ENCODE results near the gene ZNF91.
"Not testable (repeated sequence)": the region's sequence is repeated elsewhere in the genome, so short reads cannot be mapped to it uniquely, and the experiment has no call there.

ZNF91 gene

GRCh38 chr19:23399443-23399842 lies 4.2 kb upstream of the ZNF91 start:
- Histone ChIP-seq H3K4me1 (ENCODE audit: control extremely low read depth in 1 of 4, control insufficient read depth in 4 of 4, insufficient read depth in 4 of 4, low read length in 3 of 4) (peaks cover 0 to 11% (median 1%) of the 10 kb centered on the region in 4 experiments), H3K27ac (ENCODE audit: insufficient read depth in 1 of 2, low read depth in 1 of 2, low read length in 2 of 2, poor library complexity in 1 of 2, severe bottlenecking in 2 of 2) (no peak overlapping the region), H3K4me3 (ENCODE audit: control insufficient read depth in 1 of 7, extremely low read depth in 1 of 7, insufficient read depth in 4 of 7, low read depth in 2 of 7, low read length in 6 of 7) (no peak overlapping the region), H3K9me3 (ENCODE audit: control extremely low read depth in 1 of 5, control insufficient read depth in 4 of 5, insufficient read depth in 2 of 5, low read depth in 1 of 5, low read length in 4 of 5) (peaks cover 0 to 4% (median 0%) of the 10 kb centered on the region in 5 experiments), H3K27me3 (replicated peaks in 2 of 5; ENCODE audit: control insufficient read depth in 4 of 5, insufficient read depth in 5 of 5, low read length in 4 of 5) (no peaks in the 10 kb centered on the region), H3K36me3 (ENCODE audit: control insufficient read depth in 4 of 4, insufficient read depth in 4 of 4, low read length in 3 of 4) (no peaks in the 10 kb centered on the region)
- ChIA-PET POLR2A (no interaction called here), CTCF (no interaction called here)
- 97% methylated on average over 3 of the region's 3 CpGs for WGBS (ENCODE audit: insufficient coverage)
- DNase-seq = no peak

DNA sequence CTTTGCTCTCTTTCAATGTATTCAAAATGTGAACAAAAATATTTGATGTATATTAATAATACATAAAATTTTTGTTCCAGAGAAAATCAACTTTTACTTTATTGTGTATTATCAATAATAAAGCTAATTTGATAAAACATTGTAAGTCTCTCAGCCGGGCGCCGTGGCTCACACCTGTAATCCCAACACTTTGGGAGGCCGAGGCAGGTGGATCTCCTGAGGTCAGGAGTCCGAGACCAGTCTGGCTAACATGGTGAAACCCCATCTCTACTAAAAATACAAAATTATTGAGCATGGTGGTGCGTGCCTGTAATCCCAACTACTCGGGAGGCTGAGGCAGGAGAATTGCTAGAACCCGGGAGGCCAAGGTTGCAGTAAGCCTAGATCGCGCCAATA lies 449 bp upstream of the ZNF91 start:
- Histone ChIP-seq H3K36me3 (ENCODE audit: control insufficient read depth in 4 of 4, insufficient read depth in 4 of 4, low read length in 3 of 4) (peaks cover 3 to 18% (median 12%) of the 10 kb centered on the region in 4 experiments), H3K27ac (ENCODE audit: insufficient read depth in 1 of 2, low read depth in 1 of 2, low read length in 2 of 2, poor library complexity in 1 of 2, severe bottlenecking in 2 of 2) (peak overlapping the region in 1 of 2 experiments; percentile 99), H3K9me3 (ENCODE audit: control extremely low read depth in 1 of 5, control insufficient read depth in 4 of 5, insufficient read depth in 2 of 5, low read depth in 1 of 5, low read length in 4 of 5) (peaks cover 1 to 18% (median 7%) of the 10 kb centered on the region in 5 experiments), H3K4me3 (ENCODE audit: control insufficient read depth in 1 of 7, extremely low read depth in 1 of 7, insufficient read depth in 4 of 7, low read depth in 2 of 7, low read length in 6 of 7) (peak overlapping the region in 5 of 7 experiments; percentile 82 to 98 (median 96)), H3K4me1 (ENCODE audit: control extremely low read depth in 1 of 4, control insufficient read depth in 4 of 4, insufficient read depth in 4 of 4, low read length in 3 of 4) (peaks cover 0 to 17% (median 4%) of the 10 kb centered on the region in 4 experiments)
- POLR2A ChIA-PET = interaction anchor here (0.7 to 1.4 kb wide), 2 partner anchors 291 to 761 kb away, joined by 3 read pairs; partner anchors contain the start of genes ZNF492 and ZNF675
- CTCF ChIA-PET = interaction anchor here (0.5 to 1.0 kb wide), 2 partner anchors 16 to 762 kb away, joined by 3 read pairs; no protein-coding TSS in a partner anchor
- not testable (repeated sequence) for DNase-seq; H3K27me3 ChIP-seq (replicated peaks in 2 of 5; ENCODE audit: control insufficient read depth in 4 of 5, insufficient read depth in 5 of 5, low read length in 4 of 5)
- WGBS (ENCODE audit: insufficient coverage) = 83% methylated on average over 1 of the region's 10 CpGs

- peaks cover 1 to 27% (median 17%) of the 10 kb centered on the region in 5 experiments for H3K9me3 ChIP-seq (ENCODE audit: control extremely low read depth in 1 of 5, control insufficient read depth in 4 of 5, insufficient read depth in 2 of 5, low read depth in 1 of 5, low read length in 4 of 5)
These were observed 760 bp downstream of the ZNF91 start for GRCh38 chr19:23394511-23394910.

DNA sequence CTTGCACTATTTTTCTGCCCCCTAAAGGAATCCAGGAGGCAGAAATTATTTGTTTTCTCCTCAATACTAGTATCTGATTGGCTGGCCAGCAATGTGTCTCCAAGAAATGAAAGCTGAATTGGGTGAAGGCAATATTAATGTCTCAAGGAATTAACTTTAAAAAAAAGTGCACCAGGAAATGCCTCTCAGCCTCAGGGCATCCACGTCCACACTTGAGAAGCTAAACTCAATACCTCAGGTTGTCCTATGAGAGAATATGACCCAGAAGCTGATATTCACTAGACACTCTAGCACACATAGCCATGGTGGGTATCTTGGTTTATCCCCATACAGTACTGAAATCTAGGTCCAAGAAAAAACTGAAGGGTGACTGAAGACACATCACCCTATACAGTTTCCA lies 2.1 kb downstream of the ZNF91 start:
- peak overlapping the region in 1 of 7 experiments; percentile 87 for H3K4me3 ChIP-seq (ENCODE audit: control insufficient read depth in 1 of 7, extremely low read depth in 1 of 7, insufficient read depth in 4 of 7, low read depth in 2 of 7, low read length in 6 of 7)
- peaks cover 1 to 40% (median 31%) of the 10 kb centered on the region in 5 experiments for H3K9me3 ChIP-seq (ENCODE audit: control extremely low read depth in 1 of 5, control insufficient read depth in 4 of 5, insufficient read depth in 2 of 5, low read depth in 1 of 5, low read length in 4 of 5)
- WGBS (ENCODE audit: insufficient coverage) = 88% methylated on average over 1 of the region's 1 CpG
- ChIA-PET CTCF (no interaction called here), POLR2A (no interaction called here)
- H3K36me3 ChIP-seq (ENCODE audit: control insufficient read depth in 4 of 4, insufficient read depth in 4 of 4, low read length in 3 of 4) = peaks cover 7 to 42% (median 30%) of the 10 kb centered on the region in 4 experiments
- H3K27ac ChIP-seq (ENCODE audit: insufficient read depth in 1 of 2, low read depth in 1 of 2, low read length in 2 of 2, poor library complexity in 1 of 2, severe bottlenecking in 2 of 2) = no peak overlapping the region
- H3K4me1 ChIP-seq (ENCODE audit: control extremely low read depth in 1 of 4, control insufficient read depth in 4 of 4, insufficient read depth in 4 of 4, low read length in 3 of 4) = peaks cover 0 to 17% (median 4%) of the 10 kb centered on the region in 4 experiments
- no peak for DNase-seq
- H3K27me3 ChIP-seq (replicated peaks in 2 of 5; ENCODE audit: control insufficient read depth in 4 of 5, insufficient read depth in 5 of 5, low read length in 4 of 5) = no peaks in the 10 kb centered on the region

More at GRCh38 chr19:23394511-23394910, 760 bp downstream of the ZNF91 start:
- no peaks in the 10 kb centered on the region for H3K27me3 ChIP-seq (replicated peaks in 2 of 5; ENCODE audit: control insufficient read depth in 4 of 5, insufficient read depth in 5 of 5, low read length in 4 of 5)
- H3K4me1 ChIP-seq (ENCODE audit: control extremely low read depth in 1 of 4, control insufficient read depth in 4 of 4, insufficient read depth in 4 of 4, low read length in 3 of 4) = peaks cover 0 to 17% (median 4%) of the 10 kb centered on the region in 4 experiments
- H3K36me3 ChIP-seq (ENCODE audit: control insufficient read depth in 4 of 4, insufficient read depth in 4 of 4, low read length in 3 of 4) = peaks cover 3 to 28% (median 18%) of the 10 kb centered on the region in 4 experiments
- H3K27ac ChIP-seq (ENCODE audit: insufficient read depth in 1 of 2, low read depth in 1 of 2, low read length in 2 of 2, poor library complexity in 1 of 2, severe bottlenecking in 2 of 2) = peak overlapping the region; percentile 97 to 99
- CTCF ChIA-PET = interaction anchor here (1.5 kb wide), 1 partner anchor 144 kb away, joined by 3 read pairs; the partner anchor contains the start of gene ZNF724
- POLR2A ChIA-PET = interaction anchor here (0.6 to 1.4 kb wide), 3 partner anchors 292 to 1340 kb away, joined by 3 to 4 read pairs (median 3); partner anchors contain the start of genes ZNF675 and ZNF681
- 2% methylated on average over 9 of the region's 11 CpGs for WGBS (ENCODE audit: insufficient coverage)
- peak; percentile 25 to 81 (median 60) for DNase-seq
- peak overlapping the region; percentile 79 to 98 (median 96) for H3K4me3 ChIP-seq (ENCODE audit: control insufficient read depth in 1 of 7, extremely low read depth in 1 of 7, insufficient read depth in 4 of 7, low read depth in 2 of 7, low read length in 6 of 7)

DNA sequence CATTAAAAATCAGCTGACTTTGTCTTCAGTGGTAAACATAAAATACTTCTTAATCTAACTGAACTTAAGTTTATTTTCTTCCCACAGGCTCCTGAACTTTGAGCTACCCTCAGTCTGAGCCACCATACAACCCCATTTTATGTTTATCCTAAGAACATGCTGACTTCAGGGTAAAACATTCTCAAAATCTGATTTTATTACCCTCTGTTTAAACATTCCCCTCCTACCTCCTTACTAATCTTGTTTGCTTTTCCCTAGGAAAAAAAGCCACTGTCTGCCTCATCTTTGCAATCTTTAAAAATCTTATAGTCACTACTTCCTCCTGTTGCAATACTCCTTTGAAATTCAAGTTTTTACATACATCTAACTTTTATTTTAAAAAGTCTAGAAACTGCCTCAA lies 4.0 kb downstream of the ZNF91 start:
- H3K36me3 ChIP-seq (ENCODE audit: control insufficient read depth in 4 of 4, insufficient read depth in 4 of 4, low read length in 3 of 4) = peaks cover 14 to 60% (median 37%) of the 10 kb centered on the region in 4 experiments
- H3K4me3 ChIP-seq (ENCODE audit: control insufficient read depth in 1 of 7, extremely low read depth in 1 of 7, insufficient read depth in 4 of 7, low read depth in 2 of 7, low read length in 6 of 7) = no peak overlapping the region
- H3K4me1 ChIP-seq (ENCODE audit: control extremely low read depth in 1 of 4, control insufficient read depth in 4 of 4, insufficient read depth in 4 of 4, low read length in 3 of 4) = peaks cover 0 to 17% (median 4%) of the 10 kb centered on the region in 4 experiments
- ChIA-PET CTCF (no interaction called here), POLR2A (no interaction called here)
- no peak for DNase-seq
- H3K9me3 ChIP-seq (ENCODE audit: control extremely low read depth in 1 of 5, control insufficient read depth in 4 of 5, insufficient read depth in 2 of 5, low read depth in 1 of 5, low read length in 4 of 5) = peaks cover 7 to 46% (median 39%) of the 10 kb centered on the region in 5 experiments
- H3K27me3 ChIP-seq (replicated peaks in 2 of 5; ENCODE audit: control insufficient read depth in 4 of 5, insufficient read depth in 5 of 5, low read length in 4 of 5) = no peaks in the 10 kb centered on the region
- no peak overlapping the region for H3K27ac ChIP-seq (ENCODE audit: insufficient read depth in 1 of 2, low read depth in 1 of 2, low read length in 2 of 2, poor library complexity in 1 of 2, severe bottlenecking in 2 of 2)

- H3K27me3 ChIP-seq (replicated peaks in 2 of 5; ENCODE audit: control insufficient read depth in 4 of 5, insufficient read depth in 5 of 5, low read length in 4 of 5) = no peaks in the 10 kb centered on the region
- WGBS (ENCODE audit: insufficient coverage) = 67% methylated on average over 1 of the region's 4 CpGs
- peak overlapping the region in 1 of 7 experiments; percentile 39 for H3K4me3 ChIP-seq (ENCODE audit: control insufficient read depth in 1 of 7, extremely low read depth in 1 of 7, insufficient read depth in 4 of 7, low read depth in 2 of 7, low read length in 6 of 7)
- DNase-seq = no peak
- POLR2A ChIA-PET = no interaction called here
- H3K4me1 ChIP-seq (ENCODE audit: control extremely low read depth in 1 of 4, control insufficient read depth in 4 of 4, insufficient read depth in 4 of 4, low read length in 3 of 4) = no peaks in the 10 kb centered on the region
- H3K27ac ChIP-seq (ENCODE audit: insufficient read depth in 1 of 2, low read depth in 1 of 2, low read length in 2 of 2, poor library complexity in 1 of 2, severe bottlenecking in 2 of 2) = no peak overlapping the region
- CTCF ChIA-PET = no interaction called here
- peaks cover 8 to 90% (median 61%) of the 10 kb centered on the region in 5 experiments for H3K9me3 ChIP-seq (ENCODE audit: control extremely low read depth in 1 of 5, control insufficient read depth in 4 of 5, insufficient read depth in 2 of 5, low read depth in 1 of 5, low read length in 4 of 5)
- H3K36me3 ChIP-seq (ENCODE audit: control insufficient read depth in 4 of 4, insufficient read depth in 4 of 4, low read length in 3 of 4) = peaks cover 23 to 96% (median 61%) of the 10 kb centered on the region in 4 experiments
These were observed 9.9 kb downstream of the ZNF91 start for GRCh38 chr19:23385404-23385803.

DNA sequence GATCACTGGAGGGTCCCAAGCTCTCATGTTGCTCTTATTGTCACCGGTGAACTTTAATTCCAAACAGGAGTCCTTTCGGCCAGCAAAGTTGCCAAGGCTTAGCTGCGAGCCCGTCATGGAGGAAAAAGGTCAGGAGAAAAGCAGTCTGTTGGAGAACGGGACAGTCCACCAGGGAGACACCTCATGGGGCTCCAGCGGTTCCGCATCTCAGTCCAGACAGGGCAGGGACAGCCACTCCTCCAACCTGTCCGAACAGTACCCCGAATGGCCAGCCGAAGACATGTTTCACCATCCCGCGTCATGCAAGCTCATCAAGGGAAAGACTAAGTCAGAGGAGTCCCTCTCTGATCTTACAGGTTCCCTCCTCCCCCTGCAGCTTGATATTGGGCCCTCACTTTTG lies 10.4 kb downstream of the ZNF91 start:
- no peak for DNase-seq

More for the DNA sequence above, 10.4 kb downstream of the ZNF91 start:
- no peak overlapping the region for H3K27ac ChIP-seq (ENCODE audit: insufficient read depth in 1 of 2, low read depth in 1 of 2, low read length in 2 of 2, poor library complexity in 1 of 2, severe bottlenecking in 2 of 2)
- no peaks in the 10 kb centered on the region for H3K27me3 ChIP-seq (replicated peaks in 2 of 5; ENCODE audit: control insufficient read depth in 4 of 5, insufficient read depth in 5 of 5, low read length in 4 of 5)
- ChIA-PET POLR2A (no interaction called here), CTCF (no interaction called here)
- WGBS (ENCODE audit: insufficient coverage) = 100% methylated on average over 10 of the region's 12 CpGs
- no peaks in the 10 kb centered on the region for H3K4me1 ChIP-seq (ENCODE audit: control extremely low read depth in 1 of 4, control insufficient read depth in 4 of 4, insufficient read depth in 4 of 4, low read length in 3 of 4)
- peaks cover 23 to 96% (median 63%) of the 10 kb centered on the region in 4 experiments for H3K36me3 ChIP-seq (ENCODE audit: control insufficient read depth in 4 of 4, insufficient read depth in 4 of 4, low read length in 3 of 4)
- peaks cover 8 to 91% (median 57%) of the 10 kb centered on the region in 5 experiments for H3K9me3 ChIP-seq (ENCODE audit: control extremely low read depth in 1 of 5, control insufficient read depth in 4 of 5, insufficient read depth in 2 of 5, low read depth in 1 of 5, low read length in 4 of 5)
- no peak overlapping the region for H3K4me3 ChIP-seq (ENCODE audit: control insufficient read depth in 1 of 7, extremely low read depth in 1 of 7, insufficient read depth in 4 of 7, low read depth in 2 of 7, low read length in 6 of 7)

Data from common myeloid progenitor, CD34-positive (primary cell).